ENCODE results near the gene TTN. TPM values are rescaled to one million over a fixed set of nuclear protein-coding genes. Genes with fewer than 3 reads are reported as not detected.

The TTN gene
- total RNA-seq, 4 donors from 2014 or later, result 7.6 to 104 (median 10.6) TPM

DNA sequence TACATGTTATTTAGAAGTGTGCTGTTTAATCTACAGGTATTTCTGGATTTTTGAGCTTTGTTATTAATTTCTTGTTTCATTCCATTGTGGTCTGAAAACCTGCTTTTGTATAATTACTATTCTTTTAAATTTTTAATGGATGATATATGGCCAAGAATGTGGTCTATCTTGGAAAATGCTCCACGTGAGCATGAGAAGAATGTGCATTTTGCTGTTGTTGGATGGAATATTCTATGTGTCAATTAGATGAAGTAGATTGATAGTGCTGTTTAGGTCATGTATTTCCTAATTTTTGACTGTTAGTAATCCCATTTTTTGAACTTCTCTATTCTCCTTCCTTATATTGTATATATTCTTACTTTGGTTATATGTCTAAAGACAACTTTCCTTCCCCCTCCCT is 19.9 kb upstream of the TTN start:
- no peak overlapping the region for H3K27ac ChIP-seq
- no peaks in the 10 kb centered on the region for H3K27me3 ChIP-seq
- no peak for TF ChIP-seq POLR2A (IDR thresholded peaks at IDR 0.05)
- TF ChIP-seq, protein P1, sequence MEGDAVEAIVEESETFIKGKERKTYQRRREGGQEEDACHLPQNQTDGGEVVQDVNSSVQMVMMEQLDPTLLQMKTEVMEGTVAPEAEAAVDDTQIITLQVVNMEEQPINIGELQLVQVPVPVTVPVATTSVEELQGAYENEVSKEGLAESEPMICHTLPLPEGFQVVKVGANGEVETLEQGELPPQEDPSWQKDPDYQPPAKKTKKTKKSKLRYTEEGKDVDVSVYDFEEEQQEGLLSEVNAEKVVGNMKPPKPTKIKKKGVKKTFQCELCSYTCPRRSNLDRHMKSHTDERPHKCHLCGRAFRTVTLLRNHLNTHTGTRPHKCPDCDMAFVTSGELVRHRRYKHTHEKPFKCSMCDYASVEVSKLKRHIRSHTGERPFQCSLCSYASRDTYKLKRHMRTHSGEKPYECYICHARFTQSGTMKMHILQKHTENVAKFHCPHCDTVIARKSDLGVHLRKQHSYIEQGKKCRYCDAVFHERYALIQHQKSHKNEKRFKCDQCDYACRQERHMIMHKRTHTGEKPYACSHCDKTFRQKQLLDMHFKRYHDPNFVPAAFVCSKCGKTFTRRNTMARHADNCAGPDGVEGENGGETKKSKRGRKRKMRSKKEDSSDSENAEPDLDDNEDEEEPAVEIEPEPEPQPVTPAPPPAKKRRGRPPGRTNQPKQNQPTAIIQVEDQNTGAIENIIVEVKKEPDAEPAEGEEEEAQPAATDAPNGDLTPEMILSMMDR (IDR thresholded peaks at IDR 0.05), result no peak
- no peak overlapping the region for H3K4me3 ChIP-seq
- H3K4me1 ChIP-seq, result no peaks in the 10 kb centered on the region
- DNase-seq, result no peak
- no peaks in the 10 kb centered on the region for H3K9me3 ChIP-seq
- H3K36me3 ChIP-seq, result no peaks in the 10 kb centered on the region

DNA sequence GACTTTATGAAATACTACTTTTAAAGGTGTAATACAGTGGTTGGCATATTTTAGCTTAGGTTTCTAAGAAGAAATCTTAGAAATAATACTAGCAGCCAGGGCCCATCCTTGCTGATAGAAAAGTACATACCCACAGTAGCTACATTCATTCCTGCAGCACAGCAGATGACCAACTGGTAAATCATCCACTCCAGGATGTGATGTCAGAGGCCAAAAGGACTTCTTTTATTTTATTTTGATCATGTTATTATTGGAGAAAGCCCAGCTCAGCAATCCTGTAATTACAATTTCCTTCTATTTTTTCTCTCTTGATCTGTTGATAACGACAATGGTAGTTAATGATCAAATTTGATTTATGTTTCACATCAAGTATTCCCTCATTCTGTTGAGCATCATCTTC is 18.0 kb upstream of the TTN start:
- TF ChIP-seq POLR2A (IDR thresholded peaks at IDR 0.05), result no peak
- TF ChIP-seq, protein P1 (IDR thresholded peaks at IDR 0.05), result no peak
- Histone ChIP-seq H3K9me3 (no peaks in the 10 kb centered on the region), H3K4me3 (no peak overlapping the region), H3K27ac (no peak overlapping the region), H3K27me3 (no peaks in the 10 kb centered on the region), H3K4me1 (no peaks in the 10 kb centered on the region), H3K36me3 (no peaks in the 10 kb centered on the region)
- no peak for DNase-seq

DNA sequence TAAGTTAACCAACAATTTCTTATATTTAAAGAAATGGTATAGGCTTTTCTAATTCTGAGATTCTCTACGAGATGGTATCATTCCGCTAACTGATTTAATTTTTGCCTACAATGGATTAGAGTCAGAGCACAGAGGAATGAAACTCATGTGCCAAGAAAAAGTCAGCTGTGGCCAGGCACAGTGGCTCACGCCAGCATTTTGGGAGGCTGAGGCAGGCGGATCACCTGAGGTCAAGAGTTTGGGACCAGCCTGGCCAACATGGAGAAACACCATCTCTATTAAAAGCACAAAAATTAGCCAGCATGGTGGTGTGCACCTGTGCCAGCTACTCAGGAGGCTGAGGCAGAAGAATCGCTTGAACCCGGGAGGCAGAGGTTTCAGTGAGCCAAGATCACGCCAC is 17.0 kb upstream of the TTN start:
- no peak for DNase-seq
- TF ChIP-seq POLR2A (IDR thresholded peaks at IDR 0.05), result no peak
- TF ChIP-seq, protein P1 (IDR thresholded peaks at IDR 0.05), result no peak
- Histone ChIP-seq H3K36me3 (no peaks in the 10 kb centered on the region), H3K4me3 (no peak overlapping the region), H3K27ac (no peak overlapping the region), H3K9me3 (no peaks in the 10 kb centered on the region), H3K4me1 (no peaks in the 10 kb centered on the region), H3K27me3 (no peaks in the 10 kb centered on the region)

DNA sequence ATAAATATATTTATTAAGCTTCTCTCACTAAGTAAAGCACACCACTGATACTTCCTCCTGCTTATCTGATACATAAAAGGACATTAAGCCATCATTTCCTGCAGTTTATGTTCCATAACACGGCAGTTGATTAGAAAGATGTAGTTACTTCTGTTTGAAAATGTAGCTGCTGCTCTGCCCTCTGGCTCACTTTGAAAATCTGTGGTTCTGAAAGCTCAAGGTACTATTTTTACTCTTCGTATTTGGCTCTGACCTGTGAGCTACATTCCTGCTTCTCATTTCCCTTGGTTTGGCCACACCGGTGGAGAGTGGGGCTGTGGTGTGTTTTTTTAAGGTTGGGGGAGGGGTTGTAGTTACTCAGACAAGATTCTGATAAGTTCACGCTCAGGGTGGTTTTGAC is 12.8 kb upstream of the TTN start:
- no peaks in the 10 kb centered on the region for H3K27me3 ChIP-seq
- no peak overlapping the region for H3K4me3 ChIP-seq
- no peaks in the 10 kb centered on the region for H3K4me1 ChIP-seq
- no peak for TF ChIP-seq POLR2A (IDR thresholded peaks at IDR 0.05)
- TF ChIP-seq, protein P1 (IDR thresholded peaks at IDR 0.05), result no peak
- H3K36me3 ChIP-seq, result no peaks in the 10 kb centered on the region
- no peak overlapping the region for H3K27ac ChIP-seq
- H3K9me3 ChIP-seq, result no peaks in the 10 kb centered on the region
- no peak for DNase-seq

DNA sequence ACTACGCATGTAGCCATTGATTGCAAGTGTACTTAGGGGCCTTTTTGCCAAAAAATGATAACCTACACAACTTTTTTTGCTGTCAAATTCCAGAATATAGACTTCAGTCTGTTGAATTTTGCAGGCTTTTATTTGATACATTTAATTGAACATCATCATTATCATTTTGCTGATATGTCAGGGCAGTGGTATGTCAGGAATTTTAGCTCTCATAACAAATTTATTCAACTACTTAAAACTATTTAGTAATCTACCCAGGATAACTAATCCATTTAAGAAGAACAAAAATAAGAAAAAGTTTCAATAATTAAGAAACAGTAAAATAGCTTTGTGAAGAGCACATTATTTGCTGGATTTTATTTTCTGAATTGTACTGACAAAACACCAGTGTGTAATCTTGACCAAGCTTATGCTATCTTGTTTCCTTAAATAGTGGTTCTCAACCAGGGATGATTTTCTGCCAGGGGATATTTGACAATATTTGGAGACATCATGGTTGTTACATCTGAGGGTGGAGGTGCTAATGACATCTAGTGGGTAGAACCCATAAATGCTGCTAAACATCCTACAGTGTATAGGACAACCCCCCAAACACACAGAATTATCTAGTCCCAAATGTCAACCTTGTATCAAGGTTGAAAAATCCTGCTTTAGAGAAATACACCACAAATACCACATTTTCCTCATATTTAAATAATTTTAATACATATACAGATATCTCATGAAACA is 12.1 kb upstream of the TTN start:
- H3K4me3 ChIP-seq, result no peak overlapping the region
- H3K4me1 ChIP-seq, result no peaks in the 10 kb centered on the region
- TF ChIP-seq, protein P1 (IDR thresholded peaks at IDR 0.05), result no peak
- no peak for TF ChIP-seq POLR2A (IDR thresholded peaks at IDR 0.05)
- no peaks in the 10 kb centered on the region for H3K27me3 ChIP-seq
- H3K36me3 ChIP-seq, result no peaks in the 10 kb centered on the region
- H3K27ac ChIP-seq, result no peak overlapping the region
- H3K9me3 ChIP-seq, result no peaks in the 10 kb centered on the region
- no peak for DNase-seq
